ENCODE data around the gene MLLT1. TPM values are rescaled to one million over a fixed set of nuclear protein-coding genes. Genes with fewer than 3 reads are reported as not detected.
A peak's percentile ranks its signal among the peaks of the same experiment; 100 is the strongest.

Gene MLLT1
- total RNA-seq, 1 experiment from 2014 or later, result 14.4 TPM

- no peak for DNase-seq (ENCODE audit: low spot score)
These were observed 68.8 kb downstream of the MLLT1 start for GRCh38 chr19:6210721-6211600.

- no peak for DNase-seq (ENCODE audit: low spot score)
These were observed 69.7 kb downstream of the MLLT1 start for GRCh38 chr19:6210091-6210490.

- no peak for DNase-seq (ENCODE audit: low spot score)
These were observed 70.1 kb downstream of the MLLT1 start for GRCh38 chr19:6209680-6210079.

- DNase-seq (ENCODE audit: low spot score), result no peak
These were observed 70.5 kb downstream of the MLLT1 start for GRCh38 chr19:6209233-6209632.

- no peak for DNase-seq (ENCODE audit: low spot score)
These were observed 74.7 kb downstream of the MLLT1 start for GRCh38 chr19:6204866-6205723.

GRCh38 chr19:6204212-6204611, 75.6 kb downstream of the MLLT1 start:
- no peak for DNase-seq (ENCODE audit: low spot score)

GRCh38 chr19:6199240-6199994, 80.4 kb downstream of the MLLT1 start:
- peak; percentile 99 for DNase-seq (ENCODE audit: low spot score)

GRCh38 chr19:6198896-6199239, 80.9 kb downstream of the MLLT1 start:
- peak; percentile 22 for DNase-seq (ENCODE audit: low spot score)

GRCh38 chr19:6196361-6196760, 83.4 kb downstream of the MLLT1 start:
- DNase-seq (ENCODE audit: low spot score), result no peak

GRCh38 chr19:6188811-6189210, 91.0 kb downstream of the MLLT1 start:
- no peak for DNase-seq (ENCODE audit: low spot score)

GRCh38 chr19:6187374-6187773, 92.4 kb downstream of the MLLT1 start:
- DNase-seq (ENCODE audit: low spot score), result no peak

GRCh38 chr19:6185835-6186834, 93.6 kb downstream of the MLLT1 start:
- no peak for DNase-seq (ENCODE audit: low spot score)

- DNase-seq (ENCODE audit: low spot score), result no peak
These were observed 94.5 kb downstream of the MLLT1 start for GRCh38 chr19:6185093-6185834.

- no peak for DNase-seq (ENCODE audit: low spot score)
These were observed 98.7 kb downstream of the MLLT1 start for GRCh38 chr19:6181119-6181518.

GRCh38 chr19:6173190-6173589, 106.6 kb downstream of the MLLT1 start:
- DNase-seq (ENCODE audit: low spot score), result no peak

GRCh38 chr19:6172074-6172863, 107.5 kb downstream of the MLLT1 start:
- DNase-seq (ENCODE audit: low spot score), result no peak

GRCh38 chr19:6167115-6167514, 112.7 kb downstream of the MLLT1 start:
- no peak for DNase-seq (ENCODE audit: low spot score)

- DNase-seq (ENCODE audit: low spot score), result no peak
These were observed 114.8 kb downstream of the MLLT1 start for GRCh38 chr19:6164906-6165531.
